Fibroblast of lung (primary cell): ENCODE data around the gene TIMM22. TPM values are rescaled to one million over a fixed set of nuclear protein-coding genes. Genes with fewer than 3 reads are reported as not detected.
A peak's percentile ranks its signal among the peaks of the same experiment; 100 is the strongest.

ENCODE experiments used
- DNase-seq, 2 donors: peaks; one replicate each; pipeline versions ENCODE4 v3.0.0 to v3.0.0-alpha.2; 2010; ENCODE audit warnings: low read depth in 2 of 2
- H2AFZ ChIP-seq: 2 replicates; pipeline ENCODE4 v1.5.1; 2012; ENCODE audit warnings: low read length, control low read depth, inconsistent platforms
- H3K27ac ChIP-seq: 2 replicates; pipeline ENCODE4 v1.5.1; 2011; ENCODE audit warnings: low read length, control low read depth; ENCODE audit not compliant: insufficient read depth
- H3K27me3 ChIP-seq: 2 replicates; pipeline ENCODE4 v1.5.1; 2011; ENCODE audit warnings: mild to moderate bottlenecking, low read length; ENCODE audit not compliant: control insufficient read depth, insufficient read depth
- H3K36me3 ChIP-seq: 2 replicates; pipeline ENCODE4 v1.5.1; 2011; ENCODE audit warnings: low read length; ENCODE audit not compliant: control insufficient read depth, insufficient read depth
- H3K4me1 ChIP-seq: 2 replicates; pipeline ENCODE4 v1.5.1; 2011; ENCODE audit warnings: low read length; ENCODE audit not compliant: control insufficient read depth, insufficient read depth; ENCODE audit errors: extremely low read depth
- H3K4me2 ChIP-seq: 2 replicates; pipeline ENCODE4 v1.5.1; 2011; ENCODE audit warnings: low read length, control low read depth; ENCODE audit not compliant: insufficient read depth; ENCODE audit errors: extremely low read depth
- H3K4me3 ChIP-seq, 4 experiments: fragments of 200-600 bp in 1 of 4; sonication (generic) in 1 of 4; replicated peaks in 1 of 4; 2 replicates each; pipeline ENCODE4 v1.5.1; 2011 to 2016; ENCODE audit warnings: low read length in 4 of 4, low read depth in 3 of 4, mild to moderate bottlenecking in 3 of 4, control low read depth in 2 of 4, inconsistent platforms in 1 of 4, mixed read lengths in 1 of 4; ENCODE audit not compliant: insufficient read depth in 1 of 4; ENCODE audit errors: control extremely low read depth in 1 of 4
- H3K79me2 ChIP-seq: 2 replicates; pipeline ENCODE4 v1.5.1; 2012; ENCODE audit warnings: mild to moderate bottlenecking, low read length, inconsistent platforms; ENCODE audit not compliant: control insufficient read depth, insufficient read depth
- H3K9ac ChIP-seq: 2 replicates; pipeline ENCODE4 v1.5.1; 2011; ENCODE audit warnings: mild to moderate bottlenecking, low read length, control low read depth; ENCODE audit not compliant: insufficient read depth
- H3K9me3 ChIP-seq: 2 replicates; pipeline ENCODE4 v1.5.1; 2012; ENCODE audit warnings: low read depth, low read length; ENCODE audit not compliant: control insufficient read depth, insufficient read depth
- H4K20me1 ChIP-seq: 2 replicates; pipeline ENCODE4 v1.5.1; 2011; ENCODE audit warnings: low read length; ENCODE audit not compliant: control insufficient read depth, insufficient read depth; ENCODE audit errors: extremely low read depth
- EZH2 ChIP-seq: IDR thresholded peaks from 2 replicates; pipeline ENCODE4 v1.5.1; 2012; ENCODE audit warnings: low read length, control low read depth, mild to moderate bottlenecking; ENCODE audit errors: missing control alignments
- polyA plus RNA-seq, 2 donors: library from polyadenylated mRNA; depleted of rRNA in 1 of 2; stranded (reverse) in 1 of 2; unstranded in 1 of 2; fragments of >200 nt; gene quantifications; 2 replicates each; pipeline ENCODE4 v1.2.1, GENCODE V29; 2011 to 2012; ENCODE audit warnings: missing spikeins in 1 of 2
- total RNA-seq: library from RNA; depleted of rRNA; stranded (reverse); fragments of >200 nt; gene quantifications from 2 replicates; pipeline ENCODE4 v1.2.1, GENCODE V29; 2014
- TF ChIP-seq, protein P1 (sequence below), 2 donors: IDR thresholded peaks in 1 of 2; conservative IDR thresholded peaks in 1 of 2; 1 replicate in 1 of 2; 2 replicates in 1 of 2; pipeline ENCODE4 v1.5.1; 2011 to 2012; ENCODE audit warnings: low read length in 2 of 2, control low read depth in 1 of 2, inconsistent platforms in 1 of 2, low read depth in 1 of 2, mild to moderate bottlenecking in 1 of 2

Gene TIMM22
- total and polyA plus RNA-seq, 2 donors (not counting 1 experiment from before 2014, with no cell fraction given): 13.4 to 17.4 TPM

GRCh38 chr17:978103-979093 is 18.5 kb upstream of the TIMM22 start:
- peaks cover 27% of the 10 kb centered on the region for H3K79me2 ChIP-seq

DNA sequence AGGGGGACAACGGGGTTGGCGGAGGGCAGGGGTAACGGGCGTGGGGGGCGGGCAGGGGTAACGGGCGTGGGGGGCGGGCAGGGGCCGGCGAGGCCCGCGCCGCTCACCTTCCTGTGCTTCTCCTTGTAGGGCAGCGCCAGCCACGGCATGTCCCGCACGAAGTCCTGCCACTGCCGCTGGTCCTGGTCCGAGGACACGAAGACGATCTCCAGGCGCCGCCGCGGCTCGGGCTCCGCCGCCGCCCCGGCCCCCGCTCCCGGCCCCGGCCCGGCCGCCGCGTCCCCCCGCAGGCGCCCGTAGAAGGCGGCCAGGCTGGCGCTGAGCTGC is 17.8 kb upstream of the TIMM22 start:
- Histone ChIP-seq H3K79me2 (peaks cover 27% of the 10 kb centered on the region), H3K9me3 (no peaks in the 10 kb centered on the region), H3K36me3 (no peaks in the 10 kb centered on the region), H3K4me1 (no peaks in the 10 kb centered on the region), H3K27ac (peak overlapping the region; percentile 14), H3K27me3 (no peaks in the 10 kb centered on the region), H3K4me2 (no peak overlapping the region), H2AFZ (no peak overlapping the region), H4K20me1 (no peaks in the 10 kb centered on the region), H3K9ac (peak overlapping the region; percentile 57), H3K4me3 (peak overlapping the region; percentile 29 to 76 (median 54))
- TF ChIP-seq, protein P1, sequence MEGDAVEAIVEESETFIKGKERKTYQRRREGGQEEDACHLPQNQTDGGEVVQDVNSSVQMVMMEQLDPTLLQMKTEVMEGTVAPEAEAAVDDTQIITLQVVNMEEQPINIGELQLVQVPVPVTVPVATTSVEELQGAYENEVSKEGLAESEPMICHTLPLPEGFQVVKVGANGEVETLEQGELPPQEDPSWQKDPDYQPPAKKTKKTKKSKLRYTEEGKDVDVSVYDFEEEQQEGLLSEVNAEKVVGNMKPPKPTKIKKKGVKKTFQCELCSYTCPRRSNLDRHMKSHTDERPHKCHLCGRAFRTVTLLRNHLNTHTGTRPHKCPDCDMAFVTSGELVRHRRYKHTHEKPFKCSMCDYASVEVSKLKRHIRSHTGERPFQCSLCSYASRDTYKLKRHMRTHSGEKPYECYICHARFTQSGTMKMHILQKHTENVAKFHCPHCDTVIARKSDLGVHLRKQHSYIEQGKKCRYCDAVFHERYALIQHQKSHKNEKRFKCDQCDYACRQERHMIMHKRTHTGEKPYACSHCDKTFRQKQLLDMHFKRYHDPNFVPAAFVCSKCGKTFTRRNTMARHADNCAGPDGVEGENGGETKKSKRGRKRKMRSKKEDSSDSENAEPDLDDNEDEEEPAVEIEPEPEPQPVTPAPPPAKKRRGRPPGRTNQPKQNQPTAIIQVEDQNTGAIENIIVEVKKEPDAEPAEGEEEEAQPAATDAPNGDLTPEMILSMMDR (conservative IDR thresholded peaks at IDR 0.05 in 1 of 2, IDR thresholded peaks at IDR 0.05 in 1 of 2; ENCODE audit: low read depth in 1 of 2, low read length in 2 of 2): peak in 1 of 2 donors; percentile 18
- no peak for TF ChIP-seq EZH2
- DNase-seq: no peak

More at GRCh38 chr17:978103-979093, 18.5 kb upstream of the TIMM22 start:
- H2AFZ ChIP-seq: no peak overlapping the region
- no peaks in the 10 kb centered on the region for H3K4me1 ChIP-seq
- no peaks in the 10 kb centered on the region for H4K20me1 ChIP-seq
- TF ChIP-seq, protein P1 (conservative IDR thresholded peaks at IDR 0.05 in 1 of 2, IDR thresholded peaks at IDR 0.05 in 1 of 2; ENCODE audit: low read depth in 1 of 2, low read length in 2 of 2): no peak
- TF ChIP-seq EZH2: no peak
- no peaks in the 10 kb centered on the region for H3K36me3 ChIP-seq
- DNase-seq: peak; percentile 44 to 62
- no peaks in the 10 kb centered on the region for H3K27me3 ChIP-seq
- peak overlapping the region; percentile 31 to 84 (median 69) for H3K4me3 ChIP-seq
- no peaks in the 10 kb centered on the region for H3K9me3 ChIP-seq
- H3K27ac ChIP-seq: peak overlapping the region; percentile 46
- H3K9ac ChIP-seq: peak overlapping the region; percentile 34
- peak overlapping the region; percentile 93 for H3K4me2 ChIP-seq

DNA sequence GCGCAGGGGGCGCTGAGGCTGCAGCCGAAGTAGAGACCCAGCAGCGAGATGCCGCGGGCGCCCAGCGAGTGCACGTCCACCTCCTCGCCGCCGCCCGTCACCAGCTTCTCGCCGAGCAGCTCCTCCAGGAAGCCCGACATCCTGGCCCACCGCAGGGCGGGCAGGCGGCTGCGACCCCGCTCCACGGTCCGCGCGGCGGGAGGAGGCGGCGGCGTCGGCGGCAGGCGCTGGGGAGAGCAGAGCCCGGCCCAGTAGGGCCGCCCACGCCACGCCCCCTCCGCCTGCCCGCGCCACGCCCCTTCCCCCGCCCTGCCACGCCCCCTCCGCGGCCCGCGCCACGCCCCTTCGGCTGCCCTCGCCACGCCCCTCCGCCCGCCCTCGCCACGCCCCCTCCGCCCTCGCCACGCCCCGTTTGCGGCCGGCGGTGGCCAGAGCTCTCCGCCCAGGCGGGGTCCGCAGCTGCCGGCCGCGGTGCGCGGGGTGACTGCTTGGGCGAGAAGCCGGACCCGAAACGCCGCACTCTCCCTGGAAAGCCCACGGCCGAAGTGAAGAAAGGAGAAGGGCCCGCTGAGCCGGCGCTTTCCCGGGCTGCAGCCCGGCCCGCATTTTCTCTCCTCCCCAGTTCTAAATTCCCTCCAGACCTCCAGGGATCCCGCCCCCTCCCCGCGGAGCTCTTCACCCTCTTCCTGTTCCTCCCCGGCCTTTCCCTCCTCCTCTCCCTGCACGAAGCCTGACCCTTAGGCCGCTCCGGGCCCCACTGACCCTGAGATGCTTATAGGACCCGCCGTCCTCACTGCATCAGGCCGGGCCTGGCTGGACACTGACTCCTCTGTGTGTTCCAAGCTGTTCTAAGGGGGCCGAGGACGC is 17.2 kb upstream of the TIMM22 start, which contains the start of gene NXN:
TSS of gene NXN (minus strand) at position 238 of the 867 bp plus-strand sequence.
- TF ChIP-seq, protein P1 (conservative IDR thresholded peaks at IDR 0.05 in 1 of 2, IDR thresholded peaks at IDR 0.05 in 1 of 2; ENCODE audit: low read depth in 1 of 2, low read length in 2 of 2): peak in 1 of 2 donors; percentile 10
- no peak for TF ChIP-seq EZH2
- Histone ChIP-seq H3K27ac (peak within 1 kb of the TSS; percentile 46), H3K4me2 (peak within 1 kb of the TSS; percentile 93), H3K9ac (peak within 1 kb of the TSS; percentile 57), H3K9me3 (no peaks in the 10 kb centered on the region), H2AFZ (peak within 1 kb of the TSS; percentile 52), H3K79me2 (peaks cover 25% of the 10 kb centered on the region), H3K4me3 (peak within 1 kb of the TSS; percentile 42 to 84 (median 80)), H3K27me3 (no peaks in the 10 kb centered on the region), H3K36me3 (no peaks in the 10 kb centered on the region), H4K20me1 (no peaks in the 10 kb centered on the region), H3K4me1 (no peaks in the 10 kb centered on the region)
- peak; percentile 60 to 74 for DNase-seq
